Endometrial microvascular endothelial cells (primary cell): ENCODE results near the gene RNH1. TPM values are rescaled to one million over a fixed set of nuclear protein-coding genes. Genes with fewer than 3 reads are reported as not detected.

Source experiments
- in situ Hi-C: cut with HindIII; loops from 2 replicates; pipeline ENCODE4 v1.10.0; 2017; ENCODE audit warnings: low sequenced_read_pairs, low pct_unique_long_range_greater_than_20kb; ENCODE audit errors: inconsistent ontology term
- total RNA-seq: library from RNA; depleted of rRNA; stranded (reverse); fragments of >200 nt; gene quantifications from one replicate; pipeline ENCODE4 v1.2.3, GENCODE V29; 2015; ENCODE audit errors: inconsistent ontology term

The RNH1 gene
- total RNA-seq, 1 donor from 2014 or later: 278 TPM

DNA sequence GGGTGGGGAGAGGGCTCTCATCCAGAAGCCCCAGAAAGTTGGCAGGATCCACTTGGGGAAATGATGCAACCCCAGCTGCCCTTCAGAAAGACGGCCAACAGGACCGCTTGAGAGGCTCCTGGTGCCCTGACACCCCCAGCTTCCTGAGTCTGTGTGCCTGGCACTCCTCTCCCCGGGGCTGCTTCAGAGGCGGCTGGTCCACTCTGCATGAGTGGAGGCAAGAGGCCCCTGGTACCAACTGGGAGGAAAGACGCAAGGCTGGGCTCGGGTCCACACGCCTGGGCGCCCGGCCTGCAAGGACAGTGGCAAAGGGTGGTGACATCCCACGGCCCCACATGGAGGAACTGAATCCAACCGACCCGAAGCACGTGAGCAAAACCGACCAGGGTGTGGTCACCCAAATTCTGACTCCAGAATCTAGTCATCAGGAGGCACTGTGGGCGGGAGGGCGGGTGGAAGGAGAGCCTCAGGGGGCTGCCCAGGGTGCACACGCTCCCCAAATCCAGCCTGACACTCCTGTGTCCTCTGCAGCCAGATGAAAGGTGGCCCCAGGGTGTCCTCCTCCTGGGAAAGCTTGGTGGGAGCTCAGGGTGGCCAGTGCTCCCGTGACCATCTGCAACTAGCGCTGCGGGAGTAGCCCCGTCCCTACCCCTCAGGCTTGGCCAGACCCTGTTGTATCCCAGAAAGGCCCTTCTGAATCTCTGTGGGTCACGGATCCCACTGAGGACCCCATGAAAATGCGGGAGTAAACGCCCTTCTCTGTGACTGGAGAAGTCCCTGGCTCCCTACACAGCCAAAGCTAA lies 3.7 kb downstream of the RNH1 start:
- in situ Hi-C loops: no loop called here

DNA sequence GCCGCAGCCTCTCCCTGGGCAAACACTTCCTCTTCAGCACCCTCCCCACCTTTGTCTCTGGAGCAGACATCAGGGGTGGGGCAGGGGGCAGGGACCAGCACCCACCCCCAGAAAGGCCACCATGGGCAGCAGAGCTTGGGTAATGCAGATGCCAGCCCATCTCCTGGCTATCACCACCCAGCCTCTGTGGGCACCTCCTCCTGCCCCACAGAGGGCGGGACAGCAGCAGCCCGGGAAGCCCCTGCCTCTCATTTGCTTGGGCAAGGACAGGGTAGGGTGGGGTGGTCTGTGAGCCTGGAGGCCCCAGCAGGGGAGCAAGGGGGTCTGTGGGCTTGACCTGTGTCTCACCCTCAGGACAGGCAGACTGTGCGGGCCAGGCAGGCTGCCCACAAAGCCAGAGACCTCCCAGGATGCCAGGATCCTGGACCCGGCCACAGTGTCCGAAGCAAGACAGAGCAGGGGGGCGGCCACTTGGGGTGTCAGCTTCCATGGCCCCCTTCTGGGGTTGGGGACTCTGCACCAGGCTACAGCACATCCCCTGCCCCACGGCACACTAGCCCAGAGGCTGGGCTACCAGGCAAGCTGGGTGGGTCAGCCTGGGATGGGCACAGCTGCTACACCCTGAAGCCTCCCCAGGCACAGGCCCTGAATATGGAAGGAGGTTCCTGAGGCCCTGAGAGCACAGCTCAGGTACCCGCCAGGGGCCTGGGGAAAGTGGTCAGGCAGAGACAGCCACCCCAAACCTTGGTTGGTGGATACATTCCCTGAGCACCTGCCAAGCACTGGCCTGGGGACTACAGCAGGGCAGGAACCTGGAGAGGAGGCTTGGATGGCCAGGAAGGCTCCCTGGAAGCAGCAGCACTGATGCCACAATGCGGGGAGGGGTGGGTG lies 4.5 kb downstream of the RNH1 start:
- in situ Hi-C loops: no loop called here

DNA sequence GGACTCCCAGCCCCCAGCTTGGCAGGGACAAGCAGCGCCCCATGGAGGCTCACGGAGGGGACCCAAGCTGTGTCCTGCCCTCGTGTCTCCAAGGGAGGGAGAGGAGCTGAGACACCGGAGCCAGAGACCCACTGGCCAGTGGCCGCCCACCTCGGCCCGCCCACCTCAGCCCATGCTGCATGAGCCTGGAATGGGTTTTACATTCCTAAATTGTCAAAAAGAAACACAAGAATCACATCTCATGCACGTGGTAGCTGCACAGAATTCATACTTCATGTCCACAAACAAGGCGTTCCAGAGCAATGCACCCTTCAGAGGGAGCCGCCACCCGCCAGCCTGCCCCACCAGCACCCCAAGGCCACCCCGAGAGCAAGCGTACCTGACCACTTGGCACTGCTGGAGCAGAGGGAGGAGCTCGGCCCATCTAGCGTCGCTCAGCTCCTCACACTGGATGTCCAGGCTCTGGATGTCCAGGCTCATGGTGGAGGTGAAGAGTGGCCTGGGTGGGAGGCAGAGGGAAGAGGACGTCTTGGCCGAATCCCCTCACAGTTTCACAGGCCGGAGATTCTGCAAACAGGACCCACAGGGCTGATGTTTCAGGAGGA lies 5.3 kb downstream of the RNH1 start:
- in situ Hi-C loops: no loop called here

DNA sequence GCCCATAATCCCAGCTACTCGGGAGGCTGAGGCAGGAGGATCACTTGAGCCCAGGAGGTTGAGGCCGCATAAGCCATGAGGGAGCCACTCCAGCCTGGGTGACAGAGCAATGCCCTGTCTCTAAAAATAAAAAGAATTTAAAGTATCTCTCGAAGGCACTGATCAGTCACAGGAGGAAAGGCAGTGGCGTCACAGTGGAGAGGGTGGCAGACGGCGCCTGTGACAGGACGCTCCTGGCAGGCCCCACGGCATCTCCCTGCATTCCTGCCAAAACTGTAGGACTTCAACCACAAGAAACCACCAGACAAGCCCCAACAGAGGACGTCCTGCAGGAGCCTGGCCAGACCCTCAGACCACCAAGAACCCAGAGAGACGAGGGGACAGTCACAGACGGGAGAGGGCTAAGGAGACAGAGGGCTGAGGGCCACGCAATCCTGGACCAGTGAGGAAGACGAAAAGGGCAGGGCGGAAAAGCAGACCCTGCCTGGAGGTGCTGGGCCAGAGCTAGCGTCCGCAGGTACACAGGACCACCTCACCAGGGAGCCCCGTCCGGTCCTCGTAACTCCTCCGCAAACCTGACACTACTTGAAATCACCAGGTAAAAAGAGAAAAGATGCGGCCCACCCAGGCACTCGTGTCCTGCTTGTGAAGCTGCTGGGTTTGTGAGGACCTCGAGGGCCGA lies 5.9 kb downstream of the RNH1 start:
- in situ Hi-C loops: no loop called here

DNA sequence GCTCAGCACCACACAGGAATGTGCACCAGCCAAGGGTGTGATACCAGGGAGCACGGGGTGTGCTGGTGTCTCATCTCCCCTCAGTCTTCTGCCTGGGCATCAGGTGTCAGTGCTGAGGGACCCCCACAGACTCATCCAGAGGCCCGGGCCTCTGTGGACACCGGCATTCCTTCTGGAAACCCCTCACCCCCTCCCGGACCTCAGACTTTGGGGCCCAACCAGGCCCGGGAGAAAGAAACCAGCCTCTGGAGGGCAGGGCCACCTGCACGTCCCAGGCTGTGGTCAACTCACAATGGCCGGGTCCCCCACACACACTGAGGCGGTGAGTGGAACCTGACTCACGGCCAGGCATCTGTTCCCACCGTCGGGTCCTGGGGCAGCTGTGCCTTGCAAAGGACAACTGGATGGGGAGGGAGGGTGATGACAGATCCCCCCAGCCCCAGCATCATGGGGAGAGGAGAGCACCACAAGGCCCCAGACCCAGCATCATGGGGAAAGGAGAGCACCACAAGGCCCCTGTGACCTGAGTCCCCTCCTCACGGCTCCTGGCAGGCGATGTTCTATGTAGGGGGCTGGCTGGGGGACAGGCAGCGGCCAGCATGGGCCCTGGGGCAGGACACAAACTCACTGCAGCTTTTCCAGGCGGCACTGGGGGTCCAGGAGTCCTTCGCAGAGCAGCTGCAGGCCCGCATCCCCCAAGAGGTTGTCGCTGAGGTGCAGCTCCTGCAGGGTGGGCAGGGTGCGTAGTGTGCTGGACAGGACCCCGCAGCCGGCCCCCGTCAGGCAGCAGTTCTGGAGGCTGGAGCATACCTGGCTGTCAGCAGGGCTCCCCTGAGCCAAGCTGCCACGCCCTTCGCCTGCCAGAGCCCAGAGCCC lies 7.6 kb downstream of the RNH1 start:
- in situ Hi-C loops: no loop called here

DNA sequence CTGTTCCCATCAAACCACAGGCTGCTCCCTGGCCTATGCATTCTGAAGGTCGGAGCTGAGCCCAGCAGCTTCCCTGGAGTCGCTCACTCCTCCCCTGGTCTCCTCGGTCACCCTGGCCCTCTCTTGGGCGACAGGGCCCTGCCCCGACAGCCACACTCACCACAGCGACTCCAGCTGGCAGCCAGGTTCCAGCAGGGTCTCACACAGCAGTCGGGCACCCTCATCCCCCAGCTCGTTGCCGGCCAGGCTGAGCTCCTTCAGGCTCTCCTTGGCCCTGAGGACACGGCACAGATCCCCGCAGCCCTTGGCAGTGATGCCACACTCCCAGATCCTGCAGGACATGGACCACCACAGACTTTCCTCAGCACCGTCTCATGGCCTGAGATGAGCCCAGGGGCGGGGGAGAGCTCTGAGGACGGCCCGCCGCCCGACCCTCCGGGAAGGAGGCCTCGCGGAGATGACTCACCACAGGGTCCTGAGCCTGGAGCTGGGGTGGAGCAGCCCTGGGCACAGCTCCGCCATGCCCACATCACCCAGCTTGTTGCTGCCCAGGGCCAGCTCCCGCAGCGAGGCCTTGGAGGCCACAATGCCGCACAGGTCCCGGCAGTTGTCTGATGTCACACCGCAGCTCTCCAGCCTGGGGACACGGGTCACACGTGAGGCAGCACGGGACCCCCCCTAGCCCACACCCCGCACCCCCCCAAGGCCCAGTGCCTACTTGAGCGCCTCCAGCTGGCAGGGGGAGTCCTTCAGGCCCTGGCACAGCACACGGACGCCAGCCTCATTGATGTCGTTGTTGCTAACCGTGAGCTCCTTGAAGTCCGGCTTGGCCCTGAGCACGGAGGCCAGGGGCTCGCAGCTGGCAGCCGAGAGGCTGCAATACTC lies 8.5 kb downstream of the RNH1 start:
- in situ Hi-C loops: no loop called here

DNA sequence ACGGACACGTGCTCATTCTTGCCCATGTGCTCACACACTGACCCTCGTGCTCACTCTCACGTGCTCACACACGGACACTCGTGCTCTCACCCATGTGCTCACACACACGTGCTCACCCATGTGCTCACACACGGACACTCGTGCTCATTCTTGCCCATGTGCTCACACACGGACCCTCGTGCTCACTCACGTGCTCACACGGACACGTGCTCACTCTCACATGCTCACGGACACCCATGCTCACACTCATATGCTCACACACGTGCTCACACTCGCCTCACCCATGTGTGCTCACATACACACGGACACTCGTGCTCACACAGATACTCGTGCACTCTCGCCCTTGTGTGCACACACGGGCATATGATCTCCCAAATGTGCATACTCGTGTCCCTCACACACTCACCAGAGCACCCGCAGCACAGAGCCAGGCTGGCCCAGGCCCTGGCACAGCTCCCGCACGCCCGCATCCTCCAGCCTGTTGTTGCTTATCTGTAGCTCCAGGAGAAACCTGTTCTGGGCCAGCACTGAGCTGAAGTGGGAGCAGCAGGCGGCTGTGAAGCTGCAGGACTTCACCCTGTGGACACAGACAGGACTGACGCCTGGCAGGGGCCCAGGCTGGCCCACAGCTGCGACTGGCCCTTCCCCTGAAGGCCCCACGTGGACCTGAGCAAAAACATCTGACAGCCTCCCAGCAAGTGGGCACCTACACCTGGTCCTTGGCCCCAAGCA lies 9.3 kb downstream of the RNH1 start:
- in situ Hi-C loops: no loop called here

DNA sequence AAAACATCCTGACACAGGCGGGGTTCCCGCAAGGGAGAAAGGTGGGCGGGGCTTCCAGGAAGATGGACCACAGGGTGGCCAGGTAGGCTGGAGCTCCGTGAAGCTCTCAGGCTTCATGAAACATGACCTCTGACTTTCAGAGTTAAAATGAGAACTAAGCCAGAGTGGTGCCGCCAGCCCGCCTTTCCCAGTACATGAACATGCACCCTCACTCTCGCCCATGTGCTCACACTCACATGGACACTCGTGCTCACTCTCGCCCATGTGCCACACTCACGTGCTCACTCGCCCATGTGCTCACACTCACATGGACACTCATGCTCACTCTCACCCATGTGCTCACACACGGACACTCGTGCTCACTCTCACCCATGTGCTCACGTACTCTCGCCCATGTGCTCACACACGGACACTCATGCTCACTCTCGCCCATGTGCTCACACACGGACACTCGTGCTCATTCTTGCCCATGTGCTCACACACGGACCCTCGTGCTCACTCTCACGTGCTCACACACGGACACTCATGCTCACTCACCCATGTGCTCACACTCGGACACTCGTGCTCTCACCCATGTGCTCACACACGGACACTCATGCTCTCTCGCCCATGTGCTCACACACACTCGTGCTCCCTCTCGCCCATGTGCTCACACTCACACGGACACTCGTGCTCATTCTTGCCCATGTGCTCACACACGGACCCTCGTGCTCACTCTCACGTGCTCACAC lies 10.0 kb downstream of the RNH1 start:
- in situ Hi-C loops: no loop called here

DNA sequence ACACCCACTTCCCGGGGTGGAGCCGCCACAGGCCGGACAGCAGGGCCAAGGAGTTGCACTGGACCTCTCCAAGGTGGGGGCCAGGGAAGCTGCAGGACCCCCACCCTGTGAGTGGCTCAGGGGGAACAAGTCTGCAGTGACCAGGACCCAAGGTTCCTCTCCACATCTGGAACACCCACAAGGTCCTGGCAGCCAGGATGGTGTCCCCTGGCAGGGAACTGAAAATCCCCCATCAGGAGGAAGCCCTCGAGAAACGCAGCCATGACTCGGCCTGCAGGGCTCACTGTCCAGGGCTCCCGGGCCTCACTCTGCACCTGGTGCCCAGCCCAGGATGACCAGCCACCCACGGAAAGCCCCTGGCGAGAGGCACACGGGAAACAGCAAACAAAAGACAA lies 11.5 kb downstream of the RNH1 start:
- in situ Hi-C loops: no loop called here

DNA sequence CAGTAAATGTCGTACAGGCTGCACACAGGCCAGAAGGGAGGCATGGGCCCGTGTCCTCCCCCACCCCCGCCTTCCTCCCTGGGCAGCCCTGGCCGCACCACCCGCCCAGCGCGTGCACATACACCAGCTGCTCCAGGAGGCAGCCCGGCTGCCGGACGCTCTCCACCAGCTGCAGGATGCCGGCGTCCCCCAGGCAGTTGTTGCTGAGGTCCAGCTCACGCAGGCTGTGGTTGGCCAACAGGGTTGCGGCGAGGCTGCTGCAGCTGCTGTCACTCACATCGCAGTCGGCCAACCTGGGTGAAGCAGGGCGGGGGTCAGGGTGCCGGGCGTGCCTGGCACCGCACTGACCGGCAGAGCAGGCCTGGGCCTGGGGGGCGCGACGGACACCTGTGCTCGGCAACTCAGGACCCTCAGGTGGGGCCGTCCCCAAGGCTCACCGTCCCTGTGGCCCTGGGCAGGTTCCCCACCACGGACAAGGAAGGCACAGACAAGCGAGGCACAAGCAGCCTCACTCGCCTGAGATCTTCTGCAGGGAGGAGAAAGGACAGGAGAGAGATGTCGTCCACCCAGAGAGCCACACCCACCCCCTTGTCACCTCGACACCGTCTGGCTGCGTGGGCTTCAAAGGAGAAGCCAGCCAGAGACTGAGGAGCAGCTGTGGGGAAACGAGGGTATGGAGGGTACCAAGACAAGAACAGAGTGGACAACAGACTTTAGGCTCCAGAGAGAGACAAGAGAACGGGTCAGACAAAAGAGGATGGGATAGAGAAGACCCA lies 12.1 kb downstream of the RNH1 start:
- in situ Hi-C loops: no loop called here

DNA sequence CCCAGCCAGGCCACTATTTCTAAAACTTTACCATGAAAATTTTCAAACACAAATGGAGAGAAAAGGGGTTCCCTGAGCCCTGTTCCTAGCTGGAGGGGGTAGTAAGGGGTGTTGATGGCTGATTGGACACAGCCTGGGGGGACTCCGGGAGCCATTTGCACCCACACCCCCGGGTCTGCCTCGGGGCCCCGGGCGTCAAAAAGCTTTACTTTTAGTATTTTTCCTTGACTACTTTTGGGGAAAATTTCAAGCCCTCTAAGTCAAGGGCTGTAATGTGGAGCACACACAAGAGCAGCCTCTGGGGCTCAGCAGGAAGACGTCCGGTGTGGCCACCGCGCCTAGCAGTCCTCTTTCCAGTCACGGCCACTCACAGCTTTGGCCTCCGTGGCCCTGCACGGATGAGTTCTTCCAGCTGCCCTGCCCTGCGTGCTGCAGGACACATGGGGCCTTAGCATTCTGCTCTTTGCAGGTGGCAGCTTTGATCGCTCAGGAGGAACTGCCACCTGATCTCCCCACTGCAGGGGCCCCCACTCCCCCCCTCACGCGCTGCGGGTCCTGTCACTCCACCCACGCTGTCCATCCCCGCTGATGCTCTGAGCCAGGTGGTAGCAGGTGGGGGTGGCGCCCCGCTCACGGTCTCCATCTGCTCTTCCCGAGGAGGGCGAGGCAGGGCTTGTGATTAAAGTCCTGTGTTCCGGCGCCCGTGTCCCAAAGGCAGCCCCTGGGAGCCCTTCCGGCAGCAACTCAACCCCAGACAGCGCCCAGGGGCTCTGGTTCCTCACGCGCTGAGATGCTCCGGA lies 14.4 kb downstream of the RNH1 start:
- in situ Hi-C loops: no loop called here

DNA sequence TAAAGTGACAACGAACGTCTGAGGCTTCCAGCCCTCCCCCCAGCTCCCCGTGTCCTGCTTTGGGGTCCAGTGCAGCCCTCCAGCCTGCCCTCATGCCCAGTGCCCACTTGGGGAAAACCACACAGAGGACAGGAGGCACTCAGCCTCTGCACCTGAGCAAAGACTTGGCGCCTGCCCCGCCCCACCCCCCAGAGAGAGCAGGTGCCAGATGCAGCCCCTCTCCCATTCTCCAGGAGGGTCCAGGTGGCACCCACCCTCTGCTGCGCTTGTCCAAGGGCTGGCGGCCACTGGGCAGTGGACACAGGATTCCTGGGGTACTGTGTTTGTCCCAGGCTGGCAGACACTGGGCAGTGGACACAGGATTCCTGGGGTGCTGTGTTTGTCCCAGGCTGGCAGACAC lies 15.7 kb downstream of the RNH1 start:
- in situ Hi-C loops: no loop called here

DNA sequence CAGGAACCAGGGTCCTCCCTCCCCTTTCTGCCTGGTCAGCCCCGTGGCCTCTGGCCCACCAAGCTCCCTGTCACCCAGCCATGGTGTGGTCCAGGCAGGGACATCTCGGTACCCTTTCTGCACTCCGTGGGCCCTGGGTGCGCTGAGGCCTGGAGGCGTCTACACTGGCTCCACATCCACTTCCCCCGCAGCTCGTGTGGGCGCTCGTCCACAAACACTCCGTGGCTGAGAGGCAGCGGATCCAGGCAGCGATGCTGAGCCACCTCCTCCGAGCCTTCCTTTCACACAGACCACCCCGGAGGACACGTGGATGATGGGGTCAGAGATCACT lies 16.1 kb downstream of the RNH1 start:
- in situ Hi-C loops: no loop called here

DNA sequence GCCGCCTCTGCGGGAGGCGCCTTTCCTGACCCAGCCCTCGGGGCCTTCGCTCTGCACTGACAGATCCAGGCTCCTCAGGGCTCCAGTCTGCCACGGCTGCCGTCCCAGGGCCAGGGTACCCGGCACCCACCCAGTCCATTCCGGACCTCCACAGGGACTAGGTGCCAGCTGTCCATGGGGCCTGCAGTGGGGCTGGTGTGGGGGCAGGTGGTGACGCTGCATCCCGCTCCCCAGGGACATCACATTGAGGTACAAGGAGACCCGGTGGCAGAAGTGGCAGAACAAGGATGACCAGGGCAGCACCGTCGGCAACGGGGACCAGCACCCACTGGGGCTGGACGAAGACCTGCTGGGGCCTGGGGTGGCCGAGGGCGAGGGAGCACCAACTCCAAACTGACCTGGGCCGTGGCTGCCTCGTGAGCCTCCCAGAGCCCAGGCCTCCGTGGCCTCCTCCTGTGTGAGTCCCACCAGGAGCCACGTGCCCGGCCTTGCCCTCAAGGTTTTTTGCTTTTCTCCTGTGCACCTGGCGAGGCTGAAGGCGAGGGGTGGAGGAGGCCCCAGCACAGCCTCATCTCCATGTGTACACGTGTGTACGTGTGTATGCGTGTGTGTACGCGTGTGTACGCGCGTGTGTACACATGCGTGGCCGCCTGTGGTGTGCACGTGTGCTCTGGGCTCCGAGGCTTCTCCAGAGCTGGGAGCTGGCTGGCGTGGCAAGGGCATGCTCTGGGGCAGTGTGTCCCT lies 16.7 kb downstream of the RNH1 start:
- in situ Hi-C loops: no loop called here
